Esophagus squamous epithelium (tissue), 4 donors: ENCODE measurements around the gene RTN4R.
"Not testable (repeated sequence)": the region's sequence is repeated elsewhere in the genome, so short reads cannot be mapped to it uniquely, and the experiment has no call there.

Experiments
- CTCF ChIP-seq, 6 experiments: fragments of 450-650 bp in 4 of 6; fragments of 200-600 bp in 2 of 6; sonication (generic) in 2 of 6; IDR thresholded peaks; one replicate each; pipeline ENCODE4 v1.5.1; 2016 to 2019; ENCODE audit warnings: antibody characterized with exemption in 6 of 6, mild to moderate bottlenecking in 4 of 6, moderate library complexity in 4 of 6
- POLR2A ChIP-seq, 4 donors: fragments of 450-650 bp; IDR thresholded peaks; one replicate each; pipeline ENCODE4 v1.6.1; 2017; ENCODE audit warnings: antibody characterized with exemption in 4 of 4, mild to moderate bottlenecking in 4 of 4, moderate library complexity in 3 of 4

GRCh38 chr22:20278726-20279490, 10.8 kb upstream of the RTN4R start:
- not testable (repeated sequence) for TF ChIP-seq POLR2A, CTCF (IDR thresholded peaks at IDR 0.05)
